OCI-LY7 (cell line): ENCODE data around the gene CALD1. TPM values are rescaled to one million over a fixed set of nuclear protein-coding genes. Genes with fewer than 3 reads are reported as not detected.

Experiments
- BruUV-seq: library from RNA; stranded (reverse); fragments of 400-500 nt; replicated peaks from 2 replicates; lab custom pipeline; 2021; lab: Mats Ljungman, UMichigan
- CTCF ChIA-PET: fragments of 300-600 bp; sonication (Branson Sonifier 250); formaldehyde crosslinking; loops from one replicate; lab custom pipeline; 2022; ENCODE audit warnings: antibody characterized with exemption; ENCODE audit not compliant: unreplicated experiment; lab: Charles Lee
- POLR2A ChIA-PET: fragments of 300-600 bp; sonication (Branson Sonifier 250); formaldehyde crosslinking; loops from one replicate; lab custom pipeline; 2022; ENCODE audit warnings: antibody characterized with exemption; lab: Charles Lee
- DNase-seq: peaks from one replicate; pipeline ENCODE4 v3.0.0-alpha.2; 2015; ENCODE audit warnings: low spot score
- H2AFZ ChIP-seq: fragments of 200-600 bp; sonication (generic), shearing (Covaris generic); 2 replicates; pipeline ENCODE4 v1.6.1; 2014; ENCODE audit warnings: mild to moderate bottlenecking, antibody characterized with exemption, low read length, moderate library complexity
- H3K27ac ChIP-seq: fragments of 200-600 bp; sonication (generic); 2 replicates; pipeline ENCODE4 v1.5.1; 2014; ENCODE audit warnings: mixed run types, low read depth, mild to moderate bottlenecking, moderate library complexity, low read length, inconsistent platforms; ENCODE audit not compliant: poor library complexity, severe bottlenecking
- H3K36me3 ChIP-seq: fragments of 200-600 bp; sonication (generic); 2 replicates; pipeline ENCODE4 v1.6.1; 2014; ENCODE audit warnings: mild to moderate bottlenecking, antibody characterized with exemption, low read length, moderate library complexity, mixed read lengths; ENCODE audit not compliant: insufficient read depth
- H3K4me1 ChIP-seq: fragments of 200-600 bp; sonication (generic); 2 replicates; pipeline ENCODE4 v1.5.1; 2014; ENCODE audit warnings: mild to moderate bottlenecking, low read length; ENCODE audit not compliant: insufficient read depth, poor library complexity, severe bottlenecking
- H3K4me2 ChIP-seq: fragments of 200-600 bp; sonication (generic); 2 replicates; pipeline ENCODE4 v1.6.1; 2014; ENCODE audit warnings: mild to moderate bottlenecking, low read length
- H3K4me3 ChIP-seq: fragments of 200-600 bp; sonication (generic); 2 replicates; pipeline ENCODE4 v1.5.1; 2014; ENCODE audit warnings: mild to moderate bottlenecking, low read depth, low read length; ENCODE audit not compliant: poor library complexity, severe bottlenecking
- H3K79me2 ChIP-seq: fragments of 200-600 bp; sonication (generic); 2 replicates; pipeline ENCODE4 v1.6.1; 2016; ENCODE audit warnings: low read depth, mild to moderate bottlenecking, low read length, moderate library complexity, mixed read lengths; ENCODE audit not compliant: insufficient read depth
- H3K9me2 ChIP-seq: fragments of 200-600 bp; sonication (generic); 2 replicates; pipeline ENCODE4 v1.6.1; 2016; ENCODE audit warnings: mild to moderate bottlenecking, low read length, mixed read lengths; ENCODE audit not compliant: insufficient read depth
- H3K9me3 ChIP-seq: fragments of 200-600 bp; sonication (generic); 2 replicates; pipeline ENCODE4 v1.6.1; 2014; ENCODE audit warnings: mild to moderate bottlenecking, mixed run types, low read length, mixed read lengths
- H4K20me1 ChIP-seq: fragments of 200-600 bp; sonication (generic); 2 replicates; pipeline ENCODE4 v1.6.1; 2014; ENCODE audit warnings: mild to moderate bottlenecking, antibody characterized with exemption, low read length, moderate library complexity, mixed read lengths; ENCODE audit not compliant: insufficient read depth
- CTCF ChIP-seq: fragments of 200-600 bp; sonication (generic); conservative IDR thresholded peaks from 2 replicates; pipeline ENCODE4 v1.5.1; 2014; ENCODE audit warnings: mild to moderate bottlenecking, antibody characterized with exemption, low read length, moderate library complexity, mixed read lengths
- EZH2phosphoT487 ChIP-seq: fragments of 200-600 bp; sonication (generic); IDR thresholded peaks from 2 replicates; pipeline ENCODE4 v1.6.1; 2018; ENCODE audit warnings: low read depth, borderline replicate concordance, mild to moderate bottlenecking, mixed run types, antibody characterized with exemption, low read length, moderate library complexity, mixed read lengths
- intact Hi-C: fragments of 100-400 bp; cut with micrococcal nuclease; formaldehyde crosslinking; loops from one replicate; pipeline ENCODE4 v1.10.0; 2022; ENCODE audit not compliant: unreplicated experiment
- total RNA-seq, 2 experiments: library from RNA; depleted of rRNA in 1 of 2; stranded (reverse); fragments of >200 nt in 1 of 2; shearing (Covaris generic) in 1 of 2; gene quantifications; 2 replicates each; pipeline ENCODE4 v1.2.3, GENCODE V29; 2014 to 2022

CALD1 gene
- total RNA-seq, 2 experiments from 2014 or later = 0.25 to 0.49 TPM

- H3K9me2 ChIP-seq = no peaks in the 10 kb centered on the region
- no peak overlapping the region for H2AFZ ChIP-seq
- no peaks in the 10 kb centered on the region for H3K9me3 ChIP-seq
- no TSS peak for BruUV-seq
- H3K4me2 ChIP-seq = no peak overlapping the region
- H3K4me3 ChIP-seq = no peak overlapping the region
- no peak overlapping the region for H3K27ac ChIP-seq
- DNase-seq = no peak
- ChIA-PET POLR2A (interaction anchor here (0.9 kb wide), 1 partner anchor 39 kb away, joined by 3 read pairs; no protein-coding TSS in a partner anchor), CTCF (no interaction called here)
- intact Hi-C loops = no loop called here
- H3K4me1 ChIP-seq = peaks cover 9% of the 10 kb centered on the region
- no peaks in the 10 kb centered on the region for H4K20me1 ChIP-seq
- no peaks in the 10 kb centered on the region for H3K36me3 ChIP-seq
- H3K79me2 ChIP-seq = no peaks in the 10 kb centered on the region
- TF ChIP-seq EZH2phosphoT487 (no peak), CTCF (no peak)
These were observed 20.5 kb upstream of the CALD1 start for GRCh38 chr7:134758981-134759380.

GRCh38 chr7:134761266-134761665, 18.2 kb upstream of the CALD1 start:
- Histone ChIP-seq H4K20me1 (no peaks in the 10 kb centered on the region), H2AFZ (peak overlapping the region; percentile 36; the same call in 1 of the 2 replicates), H3K9me2 (no peaks in the 10 kb centered on the region), H3K4me3 (no peak overlapping the region), H3K4me1 (peaks cover 9% of the 10 kb centered on the region), H3K36me3 (no peaks in the 10 kb centered on the region), H3K9me3 (no peaks in the 10 kb centered on the region), H3K27ac (no peak overlapping the region), H3K4me2 (no peak overlapping the region), H3K79me2 (no peaks in the 10 kb centered on the region)
- TF ChIP-seq CTCF (no peak), EZH2phosphoT487 (no peak)
- DNase-seq = no peak
- BruUV-seq = no TSS peak
- ChIA-PET CTCF (no interaction called here), POLR2A (no interaction called here)
- intact Hi-C loops = loop anchor here (10.0 kb wide), 1 partner anchor 414 kb away; the partner anchor contains the start of gene CYREN

- no peaks in the 10 kb centered on the region for H3K9me2 ChIP-seq
- TF ChIP-seq CTCF = no peak
- no peak for TF ChIP-seq EZH2phosphoT487
- no peak for DNase-seq
- no peak overlapping the region for H3K27ac ChIP-seq
- no peak overlapping the region for H2AFZ ChIP-seq
- no peak overlapping the region for H3K4me2 ChIP-seq
- H3K36me3 ChIP-seq = no peaks in the 10 kb centered on the region
- peaks cover 4% of the 10 kb centered on the region; the same call in 1 of the 2 replicates for H3K9me3 ChIP-seq
- no peaks in the 10 kb centered on the region for H4K20me1 ChIP-seq
- H3K4me1 ChIP-seq = peaks cover 30% of the 10 kb centered on the region
- no peak overlapping the region for H3K4me3 ChIP-seq
- CTCF ChIA-PET = no interaction called here
- BruUV-seq = no TSS peak
- intact Hi-C loops = loop anchor here (10.0 kb wide), 1 partner anchor 411 kb away; the partner anchor contains the start of gene CYREN
- POLR2A ChIA-PET = no interaction called here
- no peaks in the 10 kb centered on the region for H3K79me2 ChIP-seq
These were observed 15.5 kb upstream of the CALD1 start for GRCh38 chr7:134763960-134764359.
